OCI-M1 (cell line): ENCODE data around the gene PPP1CA.

ENCODE experiments used
- DNase-seq: peaks from one replicate; lab custom pipeline; 2025; lab: John Stamatoyannopoulos, UW

PPP1CA gene

DNA sequence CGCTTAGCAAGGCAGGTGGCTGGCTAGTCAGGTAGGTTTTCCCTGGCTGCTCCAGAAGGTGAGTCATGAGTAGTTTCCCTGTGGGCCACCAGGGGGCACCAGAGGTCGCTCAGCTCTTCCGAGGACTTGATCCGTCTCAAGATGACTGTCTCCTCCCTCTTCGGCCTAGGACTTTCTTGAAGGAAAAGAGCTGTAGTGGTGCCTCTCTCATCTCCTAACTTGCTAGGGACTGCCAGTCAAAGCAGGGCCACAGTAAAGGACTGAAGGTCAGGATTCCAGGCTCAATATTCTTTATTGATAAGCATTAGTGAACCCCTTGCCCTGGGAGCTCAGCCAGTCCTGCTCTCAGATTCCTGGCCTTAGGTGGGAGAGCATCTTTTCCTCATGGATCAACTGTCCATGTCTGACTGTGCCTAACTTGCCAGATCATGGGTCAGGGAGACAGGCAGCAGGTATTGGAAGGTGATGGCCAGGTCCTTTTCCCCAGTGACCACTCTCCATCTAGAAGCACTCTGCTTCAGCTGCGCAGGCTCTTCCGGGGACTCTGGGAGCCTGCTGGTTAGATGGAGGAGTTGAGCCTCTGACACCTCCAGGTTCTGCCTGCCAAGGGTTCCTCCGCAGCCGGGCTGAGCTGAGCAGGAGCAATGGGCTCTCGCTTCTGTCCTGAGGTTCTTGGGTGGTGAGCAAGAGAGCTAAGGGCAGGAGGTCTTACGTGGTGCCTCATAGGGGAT, 50.2 kb downstream of the PPP1CA start:
- peak; percentile 81 for DNase-seq

DNA sequence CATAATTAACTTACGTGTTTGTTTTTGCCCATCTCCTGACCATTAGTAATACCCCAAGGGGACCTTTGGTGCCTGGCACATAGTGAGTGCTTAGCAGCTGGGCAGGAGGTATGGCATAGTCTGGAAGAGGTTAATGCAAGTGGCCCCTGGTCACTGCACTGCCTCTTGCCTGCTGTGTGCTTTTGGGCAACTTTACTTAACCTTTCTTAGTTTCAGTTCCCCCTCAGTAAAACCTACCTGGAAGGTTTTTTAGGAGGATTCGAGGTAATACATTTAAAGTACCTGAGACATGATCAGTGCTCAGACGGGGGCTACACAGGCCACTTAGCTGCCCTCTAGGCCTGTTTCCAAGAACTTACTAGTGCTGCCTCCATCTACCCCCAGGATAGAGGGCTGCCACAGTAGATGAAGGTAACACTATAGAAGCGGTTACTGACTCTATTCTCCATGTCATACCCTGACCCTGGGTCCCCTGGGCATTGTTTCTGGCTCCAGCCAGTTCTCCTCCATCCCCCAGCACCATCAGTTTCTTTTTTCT, 51.7 kb downstream of the PPP1CA start:
- no peak for DNase-seq

DNA sequence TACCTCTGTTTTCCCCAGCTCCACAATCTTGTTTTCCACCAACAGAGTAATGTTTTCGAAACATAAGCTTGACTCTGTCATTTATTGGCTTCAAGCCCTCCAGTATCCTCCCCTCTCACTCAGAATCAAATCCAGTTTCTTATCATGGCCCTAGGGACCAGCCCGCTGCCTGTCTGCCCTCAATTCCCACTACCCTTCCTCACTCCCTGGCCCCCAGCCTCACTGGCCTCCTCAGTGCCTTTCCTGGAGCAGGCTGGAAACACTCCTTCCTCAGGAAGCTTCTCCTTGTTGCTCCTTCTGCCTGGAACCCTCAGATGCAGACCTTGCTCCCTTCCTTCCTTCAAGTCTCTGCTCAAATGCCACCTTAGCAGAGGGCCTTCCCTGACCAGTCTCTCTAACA, 52.2 kb downstream of the PPP1CA start:
- DNase-seq = no peak

DNA sequence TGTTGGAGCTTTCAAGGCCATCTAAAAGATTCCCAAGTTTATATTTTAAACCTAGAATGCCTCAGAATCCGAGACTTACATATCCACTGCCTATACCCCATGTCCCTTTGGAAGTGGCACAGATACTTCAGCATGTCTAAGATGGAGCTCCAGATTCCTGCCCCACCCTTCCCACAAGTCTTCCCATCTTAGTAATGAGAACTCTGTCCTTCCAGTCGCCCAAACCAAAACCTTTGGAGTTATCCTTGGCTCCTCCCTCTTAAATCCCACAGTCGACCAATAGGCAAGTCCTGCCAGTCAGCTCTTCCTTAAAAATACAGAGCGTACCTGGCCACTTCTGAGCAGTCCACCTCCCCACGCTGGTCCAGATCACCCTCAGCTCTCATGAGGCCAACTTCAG, 52.6 kb downstream of the PPP1CA start:
- DNase-seq = no peak
